ENCODE measurements around the gene RMDN3. TPM values are rescaled to one million over a fixed set of nuclear protein-coding genes. Genes with fewer than 3 reads are reported as not detected.

Gene RMDN3
- total and polyA plus RNA-seq, 4 donors = 20.9 to 94.4 (median 43.1) TPM

DNA sequence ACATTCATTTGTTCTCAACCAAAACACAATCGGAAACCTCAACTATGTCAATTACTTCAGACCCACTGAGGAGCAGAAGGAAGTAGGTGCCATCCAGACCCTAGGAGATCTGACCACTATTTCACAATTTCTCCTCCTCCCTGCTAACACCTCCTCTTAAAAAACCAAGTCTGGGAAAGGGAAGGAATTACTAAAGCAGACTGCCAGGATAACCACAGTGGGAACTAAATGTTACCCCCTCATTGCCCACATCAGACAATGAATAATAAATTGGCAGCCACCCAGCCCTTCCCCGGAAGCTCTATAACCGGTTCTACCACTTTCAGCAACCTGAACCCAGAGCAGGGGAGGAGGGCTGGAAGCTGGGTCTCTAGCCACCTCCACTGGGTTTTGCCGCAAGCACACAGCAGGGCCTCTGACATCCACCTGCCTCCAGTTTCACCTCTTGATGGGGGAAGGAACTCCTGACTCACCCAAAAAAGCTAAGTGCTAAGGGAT lies 32.3 kb upstream of the RMDN3 start:
- WGBS, 2 donors = 9 to 14% methylated on average over 4 of the region's 4 CpGs
- ATAC-seq (ENCODE audit: insufficient read depth, low FRiP score) (peak; percentile 43), DNase-seq (peak; percentile 69 to 81 (median 76))
- Histone ChIP-seq H3K9me3 (ENCODE audit: control insufficient read depth in 4 of 4, insufficient read depth in 3 of 4, low read length in 3 of 4) (no peaks in the 10 kb centered on the region), H3K4me1 (ENCODE audit: control insufficient read depth in 5 of 5, insufficient read depth in 5 of 5, low read length in 5 of 5) (peaks cover 6 to 23% (median 11%) of the 10 kb centered on the region in 5 donors), H3K27me3 (ENCODE audit: control insufficient read depth in 3 of 3, insufficient read depth in 3 of 3, low read length in 2 of 3) (no peaks in the 10 kb centered on the region), H3K9ac (ENCODE audit: insufficient read depth in 1 of 2, low read length in 2 of 2) (no peak overlapping the region), H3K4me3 (no peak overlapping the region), H3K27ac (ENCODE audit: low read depth in 1 of 2, low read length in 1 of 2) (peak overlapping the region in 1 of 2 donors; percentile 49), H3K36me3 (ENCODE audit: control insufficient read depth in 4 of 4, insufficient read depth in 4 of 4, low read length in 4 of 4) (peaks cover 0 to 5% (median 0%) of the 10 kb centered on the region in 4 donors)
- TF ChIP-seq, protein P1, sequence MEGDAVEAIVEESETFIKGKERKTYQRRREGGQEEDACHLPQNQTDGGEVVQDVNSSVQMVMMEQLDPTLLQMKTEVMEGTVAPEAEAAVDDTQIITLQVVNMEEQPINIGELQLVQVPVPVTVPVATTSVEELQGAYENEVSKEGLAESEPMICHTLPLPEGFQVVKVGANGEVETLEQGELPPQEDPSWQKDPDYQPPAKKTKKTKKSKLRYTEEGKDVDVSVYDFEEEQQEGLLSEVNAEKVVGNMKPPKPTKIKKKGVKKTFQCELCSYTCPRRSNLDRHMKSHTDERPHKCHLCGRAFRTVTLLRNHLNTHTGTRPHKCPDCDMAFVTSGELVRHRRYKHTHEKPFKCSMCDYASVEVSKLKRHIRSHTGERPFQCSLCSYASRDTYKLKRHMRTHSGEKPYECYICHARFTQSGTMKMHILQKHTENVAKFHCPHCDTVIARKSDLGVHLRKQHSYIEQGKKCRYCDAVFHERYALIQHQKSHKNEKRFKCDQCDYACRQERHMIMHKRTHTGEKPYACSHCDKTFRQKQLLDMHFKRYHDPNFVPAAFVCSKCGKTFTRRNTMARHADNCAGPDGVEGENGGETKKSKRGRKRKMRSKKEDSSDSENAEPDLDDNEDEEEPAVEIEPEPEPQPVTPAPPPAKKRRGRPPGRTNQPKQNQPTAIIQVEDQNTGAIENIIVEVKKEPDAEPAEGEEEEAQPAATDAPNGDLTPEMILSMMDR (IDR thresholded peaks at IDR 0.05; ENCODE audit: control extremely low read depth, extremely low read depth) = no peak

DNA sequence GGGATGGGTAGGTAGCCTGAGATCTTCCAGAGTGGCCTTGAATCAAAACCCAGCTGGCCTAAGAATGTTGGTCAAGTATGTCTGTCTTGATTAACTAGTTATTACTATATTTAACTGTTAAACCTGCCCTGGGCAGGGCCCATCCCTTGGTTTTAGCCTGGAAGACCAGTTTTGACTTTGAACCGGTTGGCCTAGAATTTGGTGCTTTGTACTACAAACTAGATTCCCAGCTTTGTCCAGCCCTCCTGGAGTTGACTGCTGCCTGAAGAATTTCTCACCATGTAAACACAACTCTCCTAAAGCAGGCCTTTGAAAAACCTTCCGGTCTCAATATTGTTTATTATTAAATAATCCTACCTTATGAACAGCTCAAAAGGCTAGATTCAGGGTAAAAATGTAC lies 30.8 kb upstream of the RMDN3 start:
- peaks cover 6 to 23% (median 11%) of the 10 kb centered on the region in 5 donors for H3K4me1 ChIP-seq (ENCODE audit: control insufficient read depth in 5 of 5, insufficient read depth in 5 of 5, low read length in 5 of 5)
- H3K4me3 ChIP-seq = no peak overlapping the region
- peak in 2 of 3 donors; percentile 35 to 55 for DNase-seq
- H3K36me3 ChIP-seq (ENCODE audit: control insufficient read depth in 4 of 4, insufficient read depth in 4 of 4, low read length in 4 of 4) = peaks cover 0 to 4% (median 0%) of the 10 kb centered on the region in 4 donors
- no peak overlapping the region for H3K9ac ChIP-seq (ENCODE audit: insufficient read depth in 1 of 2, low read length in 2 of 2)
- WGBS, 2 donors = 63 to 82% methylated on average over 2 of the region's 2 CpGs
- ATAC-seq (ENCODE audit: insufficient read depth, low FRiP score) = no peak
- TF ChIP-seq, protein P1 (IDR thresholded peaks at IDR 0.05; ENCODE audit: control extremely low read depth, extremely low read depth) = no peak
- H3K27me3 ChIP-seq (ENCODE audit: control insufficient read depth in 3 of 3, insufficient read depth in 3 of 3, low read length in 2 of 3) = no peaks in the 10 kb centered on the region
- H3K27ac ChIP-seq (ENCODE audit: low read depth in 1 of 2, low read length in 1 of 2) = peak overlapping the region in 1 of 2 donors; percentile 46
- no peaks in the 10 kb centered on the region for H3K9me3 ChIP-seq (ENCODE audit: control insufficient read depth in 4 of 4, insufficient read depth in 3 of 4, low read length in 3 of 4)

DNA sequence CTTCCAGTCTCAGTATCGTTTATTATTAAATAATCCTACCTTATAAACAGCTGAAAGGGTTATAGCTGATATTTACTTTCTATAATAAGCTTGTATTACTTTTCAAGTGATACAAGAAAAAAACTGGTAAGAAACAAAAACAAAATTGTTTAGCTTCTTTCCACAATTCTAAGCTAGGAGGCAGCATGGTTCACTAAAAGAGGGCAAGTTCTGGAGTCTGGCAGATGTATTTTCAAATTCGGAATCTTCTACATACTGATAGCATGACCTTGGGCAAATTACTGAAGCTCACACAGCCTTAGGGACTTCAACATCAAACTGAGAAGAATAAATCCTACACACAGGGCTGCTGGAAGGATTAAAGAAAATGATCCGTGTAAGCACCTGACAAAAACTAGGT lies 30.1 kb upstream of the RMDN3 start:
- Histone ChIP-seq H3K4me1 (ENCODE audit: control insufficient read depth in 5 of 5, insufficient read depth in 5 of 5, low read length in 5 of 5) (peaks cover 6 to 23% (median 11%) of the 10 kb centered on the region in 5 donors), H3K27ac (ENCODE audit: low read depth in 1 of 2, low read length in 1 of 2) (peak overlapping the region in 1 of 2 donors; percentile 46), H3K9me3 (ENCODE audit: control insufficient read depth in 4 of 4, insufficient read depth in 3 of 4, low read length in 3 of 4) (no peaks in the 10 kb centered on the region), H3K27me3 (ENCODE audit: control insufficient read depth in 3 of 3, insufficient read depth in 3 of 3, low read length in 2 of 3) (no peaks in the 10 kb centered on the region), H3K4me3 (no peak overlapping the region), H3K36me3 (ENCODE audit: control insufficient read depth in 4 of 4, insufficient read depth in 4 of 4, low read length in 4 of 4) (peaks cover 0 to 2% (median 0%) of the 10 kb centered on the region in 4 donors), H3K9ac (ENCODE audit: insufficient read depth in 1 of 2, low read length in 2 of 2) (no peak overlapping the region)
- TF ChIP-seq, protein P1 (IDR thresholded peaks at IDR 0.05; ENCODE audit: control extremely low read depth, extremely low read depth) = no peak
- no peak for ATAC-seq (ENCODE audit: insufficient read depth, low FRiP score)
- WGBS, 2 donors = 86 to 88% methylated on average over 3 of the region's 3 CpGs
- DNase-seq = no peak

Measured in lung (tissue), 12 donors.